HepG2 (cell line): Measurements from ENCODE around the gene FAT1. TPM values are rescaled to one million over a fixed set of nuclear protein-coding genes. Genes with fewer than 3 reads are reported as not detected.

Source experiments
- EP300 ChIP-seq, 3 experiments: sonication (generic) in 1 of 3; formaldehyde crosslinking in 1 of 3; IDR thresholded peaks; 2 replicates each; pipeline versions ENCODE4 v1.5.1 to v1.6.1; 2011 to 2020; ENCODE audit warnings: low read depth in 2 of 3, low read length in 2 of 3, borderline replicate concordance in 1 of 3, improper control_type of control experiment in 1 of 3, mild to moderate bottlenecking in 1 of 3, missing genetic modification reagents in 1 of 3, moderate library complexity in 1 of 3
- GATA4 ChIP-seq: sonication (generic); IDR thresholded peaks from 2 replicates; pipeline ENCODE4 v1.6.1; 2016; ENCODE audit warnings: antibody characterized with exemption, low read depth, borderline replicate concordance
- HOXA3 ChIP-seq: sonication (generic); formaldehyde crosslinking; IDR thresholded peaks from 2 replicates; pipeline ENCODE4 v1.5.0; 2020; ENCODE audit warnings: missing genetic modification reagents
- KDM4B ChIP-seq: sonication (generic); formaldehyde crosslinking; IDR thresholded peaks from 2 replicates; pipeline ENCODE4 v1.4.0; 2020; ENCODE audit warnings: missing genetic modification reagents
- POLR2A ChIP-seq, 2 experiments: IDR thresholded peaks; 2 replicates each; pipeline ENCODE4 v1.6.1; 2011; ENCODE audit warnings: low read depth in 2 of 2, low read length in 2 of 2, mild to moderate bottlenecking in 1 of 2, moderate library complexity in 1 of 2; ENCODE audit not compliant: insufficient read depth in 1 of 2
- ZBTB8A ChIP-seq: sonication (generic); formaldehyde crosslinking; IDR thresholded peaks from 2 replicates; pipeline ENCODE4 v1.4.0; 2020; ENCODE audit warnings: mild to moderate bottlenecking, low read depth, missing genetic modification reagents, borderline replicate concordance
- ZFAT ChIP-seq: sonication (generic); formaldehyde crosslinking; conservative IDR thresholded peaks from 2 replicates; pipeline ENCODE4 v1.8.1; 2023; ENCODE audit warnings: missing genetic modification reagents, inconsistent platforms
- ZFP36 ChIP-seq: fragments of 150-350 bp; IDR thresholded peaks from 2 replicates; pipeline ENCODE4 v1.6.1; 2018; ENCODE audit warnings: borderline replicate concordance, low read length, low read depth; ENCODE audit not compliant: partially characterized antibody
- ZNF10 ChIP-seq: sonication (generic); formaldehyde crosslinking; IDR thresholded peaks from 2 replicates; pipeline ENCODE4 v1.4.0; 2020; ENCODE audit warnings: mild to moderate bottlenecking, low read depth, missing genetic modification reagents, borderline replicate concordance
- ZNF253 ChIP-seq: sonication (generic); formaldehyde crosslinking; IDR thresholded peaks from 2 replicates; pipeline ENCODE4 v1.8.0; 2022; ENCODE audit warnings: mild to moderate bottlenecking, missing genetic modification reagents, borderline replicate concordance
- ZNF343 ChIP-seq: sonication (generic); formaldehyde crosslinking; IDR thresholded peaks from 2 replicates; pipeline ENCODE4 v1.4.0; 2020; ENCODE audit warnings: mild to moderate bottlenecking, missing genetic modification reagents
- ZNF687 ChIP-seq: sonication (generic); formaldehyde crosslinking; IDR thresholded peaks from 2 replicates; pipeline ENCODE4 v1.5.1; 2020; ENCODE audit warnings: mild to moderate bottlenecking, missing genetic modification reagents, moderate library complexity
- ZSCAN12 ChIP-seq: sonication (generic); formaldehyde crosslinking; IDR thresholded peaks from 2 replicates; pipeline ENCODE4 v1.9.0; 2021; ENCODE audit warnings: mild to moderate bottlenecking, missing genetic modification reagents
- polyA plus RNA-seq, 8 experiments: library from polyadenylated mRNA; depleted of rRNA in 3 of 8; stranded (reverse) in 7 of 8; unstranded in 1 of 8; fragments of >200 nt; fragmentation: Illumina TruSeq in 4 of 8; extraction: Trizol in 4 of 8; gene quantifications; 2 replicates each; pipeline versions ENCODE4 v1.2.1 to v1.2.3, GENCODE V29; 2011 to 2016; ENCODE audit warnings: low read depth in 4 of 8, missing spikeins in 1 of 8, mixed read lengths in 1 of 8; ENCODE audit not compliant: insufficient read depth in 1 of 8
- total RNA-seq, 5 experiments: library from RNA; depleted of rRNA; stranded (reverse); fragments of >200 nt; fragmentation: Illumina TruSeq; extraction: Trizol; gene quantifications; 2 replicates each; pipeline ENCODE4 v1.2.3, GENCODE V29; 2016; ENCODE audit warnings: low read depth in 1 of 5
- TF ChIP-seq, protein P1 (sequence below): sonication (generic); formaldehyde crosslinking; IDR thresholded peaks from 2 replicates; pipeline ENCODE4 v1.5.1; 2020; ENCODE audit warnings: missing genetic modification reagents, mild to moderate bottlenecking, borderline replicate concordance
- TF ChIP-seq, protein P2 (sequence below): sonication (generic); formaldehyde crosslinking; IDR thresholded peaks from 2 replicates; pipeline ENCODE4 v1.4.0; 2020; ENCODE audit warnings: mild to moderate bottlenecking, missing genetic modification reagents, borderline replicate concordance
- TF ChIP-seq, protein P3 (sequence below): sonication (generic); formaldehyde crosslinking; IDR thresholded peaks from 2 replicates; pipeline ENCODE4 v1.9.0; 2021; ENCODE audit warnings: missing genetic modification reagents, borderline replicate concordance

FAT1 gene
- total and polyA plus RNA-seq, 2 of the 13 experiments (the other 11 are each of a cell fraction or from before 2014, with no cell fraction given): 185 to 216 TPM

DNA sequence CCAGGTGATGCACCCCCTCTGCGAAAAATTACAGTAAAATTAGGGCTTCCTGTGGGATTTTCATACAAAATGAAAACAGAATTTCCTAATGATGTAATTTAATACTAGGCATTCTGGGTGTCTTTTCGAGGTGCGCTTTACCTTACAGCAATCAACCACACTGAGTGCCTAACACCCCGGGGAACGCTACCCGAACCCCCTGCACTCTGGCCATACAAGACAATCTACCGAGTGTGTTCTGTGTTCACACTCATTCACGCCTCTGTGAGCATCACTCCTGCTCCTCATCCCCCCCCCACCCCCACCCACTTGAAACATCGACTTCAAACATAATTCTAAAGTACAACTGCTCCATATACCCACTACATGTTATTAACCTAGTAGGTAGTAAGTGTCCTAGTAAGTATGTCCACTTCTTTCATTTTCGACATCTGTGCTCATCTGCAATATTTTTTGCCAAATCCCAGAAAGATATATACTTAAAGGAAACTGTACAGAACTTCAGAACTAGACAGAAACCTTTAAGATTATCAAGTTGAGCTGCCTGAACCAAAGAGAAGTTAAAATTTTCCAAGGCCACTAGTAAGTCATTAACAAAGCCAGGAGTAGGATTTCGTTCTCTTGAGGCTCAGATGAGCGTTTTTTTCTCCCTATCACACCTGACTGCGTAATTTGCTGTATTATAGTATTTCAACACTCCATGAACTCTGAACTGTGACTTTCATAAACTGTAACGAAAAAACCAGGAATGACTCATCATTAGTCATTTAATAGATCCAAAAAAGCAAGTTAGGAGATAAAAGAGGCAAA is 80.0 kb downstream of the FAT1 start (continued):
- TF ChIP-seq ZBTB8A (CRISPR knock-in tag) (no peak), ZSCAN12 (CRISPR knock-in tag) (no peak), ZNF343 (no peak), ZNF10 (no peak), ZFAT (no peak), POLR2A (IDR thresholded peaks at IDR 0.05; ENCODE audit: insufficient read depth in 1 of 2, low read depth in 2 of 2, low read length in 2 of 2) (peak in 1 of 2 experiments; percentile 1; a peak in 1 of 4 replicates), KDM4B (CRISPR knock-in tag) (no peak), HOXA3 (no peak), EP300 (IDR thresholded peaks at IDR 0.05; ENCODE audit: low read depth in 2 of 2, low read length in 2 of 2) (peak in 1 of 2 experiments; percentile 85; a peak in 2 of 4 replicates), EP300 (CRISPR knock-in tag; IDR thresholded peaks at IDR 0.05; ENCODE audit: borderline replicate concordance) (peak; percentile 63; the same call in 1 of the 2 replicates), ZNF687 (no peak), GATA4 (no peak; the same call in 1 of the 2 replicates), ZFP36 (no peak), ZNF253 (CRISPR knock-in tag) (no peak)
- TF ChIP-seq, protein P1, sequence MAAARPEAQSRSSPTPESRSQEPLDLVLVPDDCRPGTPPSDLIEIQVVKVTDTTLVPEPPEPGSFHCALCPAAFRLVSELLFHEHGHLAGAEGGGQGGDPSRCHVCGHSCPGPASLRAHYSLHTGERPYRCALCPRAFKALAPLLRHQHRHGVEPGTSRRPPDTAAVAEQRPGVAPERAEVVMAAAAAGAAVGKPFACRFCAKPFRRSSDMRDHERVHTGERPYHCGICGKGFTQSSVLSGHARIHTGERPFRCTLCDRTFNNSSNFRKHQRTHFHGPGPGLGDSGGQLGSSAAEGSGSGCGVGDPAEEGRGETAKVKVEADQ (CRISPR knock-in tag): no peak
- TF ChIP-seq, protein P2, sequence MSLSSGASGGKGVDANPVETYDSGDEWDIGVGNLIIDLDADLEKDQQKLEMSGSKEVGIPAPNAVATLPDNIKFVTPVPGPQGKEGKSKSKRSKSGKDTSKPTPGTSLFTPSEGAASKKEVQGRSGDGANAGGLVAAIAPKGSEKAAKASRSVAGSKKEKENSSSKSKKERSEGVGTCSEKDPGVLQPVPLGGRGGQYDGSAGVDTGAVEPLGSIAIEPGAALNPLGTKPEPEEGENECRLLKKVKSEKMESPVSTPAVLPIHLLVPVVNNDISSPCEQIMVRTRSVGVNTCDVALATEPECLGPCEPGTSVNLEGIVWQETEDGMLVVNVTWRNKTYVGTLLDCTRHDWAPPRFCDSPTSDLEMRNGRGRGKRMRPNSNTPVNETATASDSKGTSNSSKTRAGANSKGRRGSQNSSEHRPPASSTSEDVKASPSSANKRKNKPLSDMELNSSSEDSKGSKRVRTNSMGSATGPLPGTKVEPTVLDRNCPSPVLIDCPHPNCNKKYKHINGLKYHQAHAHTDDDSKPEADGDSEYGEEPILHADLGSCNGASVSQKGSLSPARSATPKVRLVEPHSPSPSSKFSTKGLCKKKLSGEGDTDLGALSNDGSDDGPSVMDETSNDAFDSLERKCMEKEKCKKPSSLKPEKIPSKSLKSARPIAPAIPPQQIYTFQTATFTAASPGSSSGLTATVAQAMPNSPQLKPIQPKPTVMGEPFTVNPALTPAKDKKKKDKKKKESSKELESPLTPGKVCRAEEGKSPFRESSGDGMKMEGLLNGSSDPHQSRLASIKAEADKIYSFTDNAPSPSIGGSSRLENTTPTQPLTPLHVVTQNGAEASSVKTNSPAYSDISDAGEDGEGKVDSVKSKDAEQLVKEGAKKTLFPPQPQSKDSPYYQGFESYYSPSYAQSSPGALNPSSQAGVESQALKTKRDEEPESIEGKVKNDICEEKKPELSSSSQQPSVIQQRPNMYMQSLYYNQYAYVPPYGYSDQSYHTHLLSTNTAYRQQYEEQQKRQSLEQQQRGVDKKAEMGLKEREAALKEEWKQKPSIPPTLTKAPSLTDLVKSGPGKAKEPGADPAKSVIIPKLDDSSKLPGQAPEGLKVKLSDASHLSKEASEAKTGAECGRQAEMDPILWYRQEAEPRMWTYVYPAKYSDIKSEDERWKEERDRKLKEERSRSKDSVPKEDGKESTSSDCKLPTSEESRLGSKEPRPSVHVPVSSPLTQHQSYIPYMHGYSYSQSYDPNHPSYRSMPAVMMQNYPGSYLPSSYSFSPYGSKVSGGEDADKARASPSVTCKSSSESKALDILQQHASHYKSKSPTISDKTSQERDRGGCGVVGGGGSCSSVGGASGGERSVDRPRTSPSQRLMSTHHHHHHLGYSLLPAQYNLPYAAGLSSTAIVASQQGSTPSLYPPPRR (CRISPR knock-in tag): 0 out of 2 replicates have a peak, but pooled peaks have one; percentile 36
- TF ChIP-seq, protein P3, sequence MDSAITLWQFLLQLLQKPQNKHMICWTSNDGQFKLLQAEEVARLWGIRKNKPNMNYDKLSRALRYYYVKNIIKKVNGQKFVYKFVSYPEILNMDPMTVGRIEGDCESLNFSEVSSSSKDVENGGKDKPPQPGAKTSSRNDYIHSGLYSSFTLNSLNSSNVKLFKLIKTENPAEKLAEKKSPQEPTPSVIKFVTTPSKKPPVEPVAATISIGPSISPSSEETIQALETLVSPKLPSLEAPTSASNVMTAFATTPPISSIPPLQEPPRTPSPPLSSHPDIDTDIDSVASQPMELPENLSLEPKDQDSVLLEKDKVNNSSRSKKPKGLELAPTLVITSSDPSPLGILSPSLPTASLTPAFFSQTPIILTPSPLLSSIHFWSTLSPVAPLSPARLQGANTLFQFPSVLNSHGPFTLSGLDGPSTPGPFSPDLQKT (CRISPR knock-in tag): no peak
